ENCODE results near the gene NDUFA6.
A peak's percentile ranks its signal among the peaks of the same experiment; 100 is the strongest.

DNA sequence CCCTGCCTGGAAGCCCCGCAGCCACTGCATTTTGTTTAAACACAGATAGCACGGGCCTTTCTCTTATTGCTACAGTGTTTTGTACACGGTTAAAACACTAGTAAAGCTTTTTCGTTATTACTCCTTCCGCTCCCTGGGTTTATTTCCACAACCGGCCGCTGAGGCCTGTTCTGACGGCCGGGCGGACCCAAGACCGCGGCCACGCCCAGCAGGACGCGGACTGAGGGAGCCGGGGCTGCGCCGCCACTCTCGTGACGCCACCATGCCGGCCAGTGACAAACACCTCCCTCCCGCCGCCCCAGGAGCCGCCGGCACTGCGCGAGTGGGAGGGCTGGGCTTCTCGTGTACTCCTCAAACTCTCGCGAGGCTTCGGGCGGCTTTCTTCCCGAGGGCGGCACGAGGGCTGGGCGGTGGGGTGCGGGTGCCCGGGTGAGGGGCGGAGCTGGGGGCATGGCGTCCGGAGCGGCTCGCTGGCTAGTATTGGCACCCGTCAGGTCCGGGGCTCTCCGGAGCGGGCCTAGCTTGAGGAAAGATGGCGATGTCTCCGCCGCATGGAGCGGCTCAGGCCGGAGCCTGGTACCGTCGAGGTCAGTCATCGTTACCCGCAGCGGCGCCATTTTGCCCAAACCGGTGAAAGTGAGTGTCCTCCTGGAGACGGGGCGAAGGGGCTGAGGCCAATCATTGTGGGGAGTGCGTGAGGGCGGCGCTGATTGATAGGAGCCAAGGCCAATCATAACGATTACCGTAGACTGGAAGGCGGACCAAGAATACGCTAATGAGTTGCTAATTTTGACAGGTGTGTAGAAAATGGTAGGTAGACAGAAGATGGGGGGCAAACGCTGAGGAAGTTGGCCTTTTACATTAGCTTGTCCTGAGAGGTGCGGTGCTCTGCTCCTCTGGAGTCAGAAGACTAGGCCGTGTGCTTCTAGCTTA is 11.0 kb downstream of the NDUFA6 start, which contains the start of gene SMDT1:
- TF ChIP-seq TAF1 (IDR thresholded peaks at IDR 0.05; ENCODE audit: borderline replicate concordance, low read depth, low read length) (peak; percentile 98), POLR2A (IDR thresholded peaks at IDR 0.05; ENCODE audit: low read depth, low read length) (peak; percentile 89)
